Heart left ventricle (tissue), 13 donors: ENCODE results near the gene TOR4A.

Experiments used
- POLR2A ChIP-seq, 2 donors: fragments of 450-650 bp; IDR thresholded peaks; one replicate each; pipeline ENCODE4 v1.6.1; 2017; ENCODE audit warnings: antibody characterized with exemption in 2 of 2, mild to moderate bottlenecking in 2 of 2, moderate library complexity in 2 of 2
- TF ChIP-seq, protein P1 (sequence below), 12 donors: fragments of 200-600 bp; sonication (generic) in 4 of 12; IDR thresholded peaks; one replicate each; pipeline versions ENCODE4 v1.5.0 to v1.8.0; 2018 to 2022; ENCODE audit warnings: antibody characterized with exemption in 12 of 12, mild to moderate bottlenecking in 5 of 12
- donor health status: ischemic (EF 13 %, LVEDD 7.1; RV severe dilation, severe dysfunction).
- donor health status: DM: no; HTN: yes; CAD: no.
- donor health status: DM: no; HTN: no; CAD: no.
- donor health status: ischemic (EF 25% LVEDD 6.9; RV normal size, moderate dysfunction).
- donor health status: ischemic (EF 25% LVEDD 5.7; RV mildly dilated, moderate dysfunction).
- donor health status: ischemic (EF 35%, LVEDD 5.7; RV mildly dilated, moderate dysfunction).
- donor health status: nonischemic (EF 11% LVEDD 7.7; RV severe dilation, severe dysfunction).
- donor health status: DM: yes; HTN: yes; CAD: no.
- donor health status: PGD.
- donor health status: ischemic (EF 29% LVEDD 5.4; RV normal size, mild dysfunction).
- donor health status: nonischemic (EF 23%, LVEDD 6.1; RV moderate dilation, normal function).

DNA sequence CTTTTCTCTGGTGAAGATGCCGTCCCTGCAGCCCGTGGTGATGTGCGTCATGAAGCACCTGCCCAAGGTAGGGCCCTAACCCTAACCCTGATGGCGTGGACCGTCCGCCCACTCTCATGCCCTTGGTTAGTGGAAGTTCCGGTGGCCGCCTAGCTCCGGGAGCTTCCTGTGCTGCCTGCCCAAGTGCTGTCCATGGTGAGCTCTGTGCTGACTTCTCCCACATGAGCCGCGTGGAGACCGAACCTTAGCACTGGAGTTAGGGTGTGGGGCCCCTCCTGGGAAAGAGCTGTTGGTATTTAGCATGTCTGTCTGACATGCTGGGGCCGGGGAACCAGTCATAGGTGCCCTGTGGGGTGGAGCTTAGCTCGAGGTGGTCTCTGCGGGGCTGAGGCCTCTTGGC lies 21.2 kb upstream of the TOR4A start:
- no peak for TF ChIP-seq POLR2A (IDR thresholded peaks at IDR 0.05)
- TF ChIP-seq, protein P1, sequence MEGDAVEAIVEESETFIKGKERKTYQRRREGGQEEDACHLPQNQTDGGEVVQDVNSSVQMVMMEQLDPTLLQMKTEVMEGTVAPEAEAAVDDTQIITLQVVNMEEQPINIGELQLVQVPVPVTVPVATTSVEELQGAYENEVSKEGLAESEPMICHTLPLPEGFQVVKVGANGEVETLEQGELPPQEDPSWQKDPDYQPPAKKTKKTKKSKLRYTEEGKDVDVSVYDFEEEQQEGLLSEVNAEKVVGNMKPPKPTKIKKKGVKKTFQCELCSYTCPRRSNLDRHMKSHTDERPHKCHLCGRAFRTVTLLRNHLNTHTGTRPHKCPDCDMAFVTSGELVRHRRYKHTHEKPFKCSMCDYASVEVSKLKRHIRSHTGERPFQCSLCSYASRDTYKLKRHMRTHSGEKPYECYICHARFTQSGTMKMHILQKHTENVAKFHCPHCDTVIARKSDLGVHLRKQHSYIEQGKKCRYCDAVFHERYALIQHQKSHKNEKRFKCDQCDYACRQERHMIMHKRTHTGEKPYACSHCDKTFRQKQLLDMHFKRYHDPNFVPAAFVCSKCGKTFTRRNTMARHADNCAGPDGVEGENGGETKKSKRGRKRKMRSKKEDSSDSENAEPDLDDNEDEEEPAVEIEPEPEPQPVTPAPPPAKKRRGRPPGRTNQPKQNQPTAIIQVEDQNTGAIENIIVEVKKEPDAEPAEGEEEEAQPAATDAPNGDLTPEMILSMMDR (IDR thresholded peaks at IDR 0.05): no peak
